OCI-LY7 (cell line): ENCODE data around the gene VAMP2. TPM values are rescaled to one million over a fixed set of nuclear protein-coding genes. Genes with fewer than 3 reads are reported as not detected.

Experiments used
- BruUV-seq: library from RNA; stranded (reverse); fragments of 400-500 nt; replicated peaks from 2 replicates; lab custom pipeline; 2021; lab: Mats Ljungman, UMichigan
- CTCF ChIA-PET: fragments of 300-600 bp; sonication (Branson Sonifier 250); formaldehyde crosslinking; loops from one replicate; lab custom pipeline; 2022; ENCODE audit warnings: antibody characterized with exemption; ENCODE audit not compliant: unreplicated experiment; lab: Charles Lee
- POLR2A ChIA-PET: fragments of 300-600 bp; sonication (Branson Sonifier 250); formaldehyde crosslinking; loops from one replicate; lab custom pipeline; 2022; ENCODE audit warnings: antibody characterized with exemption; lab: Charles Lee
- DNase-seq: peaks from one replicate; pipeline ENCODE4 v3.0.0-alpha.2; 2015; ENCODE audit warnings: low spot score
- H2AFZ ChIP-seq: fragments of 200-600 bp; sonication (generic), shearing (Covaris generic); 2 replicates; pipeline ENCODE4 v1.6.1; 2014; ENCODE audit warnings: mild to moderate bottlenecking, antibody characterized with exemption, low read length, moderate library complexity
- H3K27ac ChIP-seq: fragments of 200-600 bp; sonication (generic); 2 replicates; pipeline ENCODE4 v1.5.1; 2014; ENCODE audit warnings: mixed run types, low read depth, mild to moderate bottlenecking, moderate library complexity, low read length, inconsistent platforms; ENCODE audit not compliant: poor library complexity, severe bottlenecking
- H3K36me3 ChIP-seq: fragments of 200-600 bp; sonication (generic); 2 replicates; pipeline ENCODE4 v1.6.1; 2014; ENCODE audit warnings: mild to moderate bottlenecking, antibody characterized with exemption, low read length, moderate library complexity, mixed read lengths; ENCODE audit not compliant: insufficient read depth
- H3K4me1 ChIP-seq: fragments of 200-600 bp; sonication (generic); 2 replicates; pipeline ENCODE4 v1.5.1; 2014; ENCODE audit warnings: mild to moderate bottlenecking, low read length; ENCODE audit not compliant: insufficient read depth, poor library complexity, severe bottlenecking
- H3K4me2 ChIP-seq: fragments of 200-600 bp; sonication (generic); 2 replicates; pipeline ENCODE4 v1.6.1; 2014; ENCODE audit warnings: mild to moderate bottlenecking, low read length
- H3K4me3 ChIP-seq: fragments of 200-600 bp; sonication (generic); 2 replicates; pipeline ENCODE4 v1.5.1; 2014; ENCODE audit warnings: mild to moderate bottlenecking, low read depth, low read length; ENCODE audit not compliant: poor library complexity, severe bottlenecking
- H3K79me2 ChIP-seq: fragments of 200-600 bp; sonication (generic); 2 replicates; pipeline ENCODE4 v1.6.1; 2016; ENCODE audit warnings: low read depth, mild to moderate bottlenecking, low read length, moderate library complexity, mixed read lengths; ENCODE audit not compliant: insufficient read depth
- H3K9me2 ChIP-seq: fragments of 200-600 bp; sonication (generic); 2 replicates; pipeline ENCODE4 v1.6.1; 2016; ENCODE audit warnings: mild to moderate bottlenecking, low read length, mixed read lengths; ENCODE audit not compliant: insufficient read depth
- H3K9me3 ChIP-seq: fragments of 200-600 bp; sonication (generic); 2 replicates; pipeline ENCODE4 v1.6.1; 2014; ENCODE audit warnings: mild to moderate bottlenecking, mixed run types, low read length, mixed read lengths
- H4K20me1 ChIP-seq: fragments of 200-600 bp; sonication (generic); 2 replicates; pipeline ENCODE4 v1.6.1; 2014; ENCODE audit warnings: mild to moderate bottlenecking, antibody characterized with exemption, low read length, moderate library complexity, mixed read lengths; ENCODE audit not compliant: insufficient read depth
- CTCF ChIP-seq: fragments of 200-600 bp; sonication (generic); conservative IDR thresholded peaks from 2 replicates; pipeline ENCODE4 v1.5.1; 2014; ENCODE audit warnings: mild to moderate bottlenecking, antibody characterized with exemption, low read length, moderate library complexity, mixed read lengths
- EZH2phosphoT487 ChIP-seq: fragments of 200-600 bp; sonication (generic); IDR thresholded peaks from 2 replicates; pipeline ENCODE4 v1.6.1; 2018; ENCODE audit warnings: low read depth, borderline replicate concordance, mild to moderate bottlenecking, mixed run types, antibody characterized with exemption, low read length, moderate library complexity, mixed read lengths
- intact Hi-C: fragments of 100-400 bp; cut with micrococcal nuclease; formaldehyde crosslinking; loops from one replicate; pipeline ENCODE4 v1.10.0; 2022; ENCODE audit not compliant: unreplicated experiment
- total RNA-seq, 2 experiments: library from RNA; depleted of rRNA in 1 of 2; stranded (reverse); fragments of >200 nt in 1 of 2; shearing (Covaris generic) in 1 of 2; gene quantifications; 2 replicates each; pipeline ENCODE4 v1.2.3, GENCODE V29; 2014 to 2022

Gene VAMP2
- total RNA-seq, 2 experiments from 2014 or later = 21.2 to 40.9 TPM

DNA sequence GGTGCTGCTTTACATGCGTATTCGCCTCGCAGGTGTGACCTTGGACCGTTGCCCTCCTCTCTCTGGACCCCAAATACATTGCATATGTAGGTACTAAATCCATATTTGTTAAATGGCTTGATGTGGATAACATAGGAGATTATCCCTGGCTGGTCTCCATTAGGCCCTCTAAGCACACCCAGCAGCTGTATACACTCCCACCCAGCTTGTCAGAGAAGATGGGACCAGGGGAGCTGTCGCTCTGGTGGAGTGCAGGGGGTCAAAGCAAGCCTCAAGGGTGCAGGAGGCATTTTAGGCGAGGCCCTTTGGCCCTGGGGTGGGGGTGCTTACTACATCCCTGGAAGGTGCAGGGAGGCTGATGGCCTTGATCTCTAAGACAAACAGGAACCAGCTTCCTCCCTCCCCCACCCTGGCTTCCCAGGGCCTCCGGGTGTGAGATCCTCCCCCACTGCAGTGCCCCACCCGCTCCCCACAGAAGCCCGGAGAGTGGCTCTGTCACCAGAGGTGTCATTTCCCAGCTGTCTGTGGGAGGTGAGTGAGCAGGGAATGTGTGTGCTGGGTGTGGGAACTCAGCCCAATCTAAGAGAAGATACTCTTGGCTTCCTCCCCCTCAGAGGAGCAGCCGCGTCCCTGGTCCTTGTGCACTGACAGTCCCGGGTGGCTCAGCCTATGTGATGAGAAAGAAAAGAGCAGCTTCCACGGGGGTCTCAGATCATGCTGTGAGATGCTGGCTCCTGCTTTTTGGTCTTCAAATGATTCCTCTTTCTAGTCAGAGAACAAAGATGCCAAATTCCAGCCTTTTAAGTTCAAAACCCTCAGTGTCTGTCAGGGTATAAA, 1.4 kb upstream of the VAMP2 start:
- Histone ChIP-seq H3K4me1 (peaks cover 39% of the 10 kb centered on the region), H3K9me2 (no peaks in the 10 kb centered on the region), H3K79me2 (peaks cover 14% of the 10 kb centered on the region; the same call in 1 of the 2 replicates), H3K36me3 (peaks cover 19% of the 10 kb centered on the region; the same call in 1 of the 2 replicates), H3K27ac (peak overlapping the region; percentile 50), H3K4me3 (peak overlapping the region; percentile 23), H3K4me2 (peak overlapping the region; percentile 71), H4K20me1 (no peaks in the 10 kb centered on the region), H3K9me3 (no peaks in the 10 kb centered on the region), H2AFZ (peak overlapping the region; percentile 76)
- POLR2A ChIA-PET = interaction anchor here (0.6 to 1.9 kb wide), 4 partner anchors 9 to 478 kb away, joined by 3 to 12 read pairs (median 4); no protein-coding TSS in a partner anchor
- DNase-seq = peak; percentile 62
- no peak for TF ChIP-seq CTCF
- TF ChIP-seq EZH2phosphoT487 = no peak
- no TSS peak for BruUV-seq
- intact Hi-C loops = no loop called here
- CTCF ChIA-PET = interaction anchor here (0.6 to 1.4 kb wide), 2 partner anchors 20 to 27 kb away, joined by 3 read pairs; no protein-coding TSS in a partner anchor

- no peak for DNase-seq
- no TSS peak for BruUV-seq
- no peak for TF ChIP-seq EZH2phosphoT487
- no peak for TF ChIP-seq CTCF
- no peaks in the 10 kb centered on the region for H3K9me3 ChIP-seq
- no peaks in the 10 kb centered on the region for H4K20me1 ChIP-seq
- H3K4me3 ChIP-seq = peak overlapping the region; percentile 91
- peak overlapping the region; percentile 76 for H2AFZ ChIP-seq
- H3K79me2 ChIP-seq = peaks cover 14% of the 10 kb centered on the region; the same call in 1 of the 2 replicates
- peaks cover 43% of the 10 kb centered on the region for H3K4me1 ChIP-seq
- CTCF ChIA-PET = interaction anchor here (1.4 kb wide), 1 partner anchor 26 kb away, joined by 3 read pairs; no protein-coding TSS in a partner anchor
- H3K36me3 ChIP-seq = peaks cover 24% of the 10 kb centered on the region
- H3K27ac ChIP-seq = peak overlapping the region; percentile 50
- H3K9me2 ChIP-seq = no peaks in the 10 kb centered on the region
- intact Hi-C loops = no loop called here
- H3K4me2 ChIP-seq = peak overlapping the region; percentile 71
- POLR2A ChIA-PET = interaction anchor here (0.6 to 1.9 kb wide), 3 partner anchors 10 to 477 kb away, joined by 3 to 12 read pairs (median 3); no protein-coding TSS in a partner anchor
These were observed 539 bp upstream of the VAMP2 start for GRCh38 chr17:8162997-8163977.
